H1 (cell line): Measurements from ENCODE around the gene GAS2. TPM values are rescaled to one million over a fixed set of nuclear protein-coding genes. Genes with fewer than 3 reads are reported as not detected.

Source experiments
- ASH2L ChIP-seq: fragments of 200-600, 300-600 bp; sonication (generic); IDR thresholded peaks from one replicate; pipeline ENCODE4 v1.7.1; 2017; ENCODE audit warnings: low read length
- ATF3 ChIP-seq: IDR thresholded peaks from 2 replicates; pipeline ENCODE4 v1.6.1; 2011; ENCODE audit warnings: low read depth, mild to moderate bottlenecking, low read length; ENCODE audit not compliant: insufficient read depth
- BRCA1 ChIP-seq: IDR thresholded peaks from 2 replicates; pipeline ENCODE4 v1.6.1; 2012; ENCODE audit warnings: low read depth, low read length, improper control_type of control experiment
- CEBPB ChIP-seq: IDR thresholded peaks from 2 replicates; pipeline ENCODE4 v1.6.1; 2012; ENCODE audit warnings: low read depth, low read length
- CHD2 ChIP-seq: IDR thresholded peaks from 2 replicates; pipeline ENCODE4 v1.6.1; 2012; ENCODE audit warnings: low read length, improper control_type of control experiment
- CTBP2 ChIP-seq: IDR thresholded peaks from 2 replicates; pipeline ENCODE4 v1.7.0; 2011; ENCODE audit warnings: borderline replicate concordance, mild to moderate bottlenecking, moderate library complexity, mixed read lengths, low read length; ENCODE audit not compliant: insufficient read depth, insufficient read length
- E2F6 ChIP-seq: IDR thresholded peaks from 2 replicates; pipeline ENCODE4 v1.6.1; 2012; ENCODE audit warnings: inconsistent platforms
- EGR1 ChIP-seq: IDR thresholded peaks from 2 replicates; pipeline ENCODE4 v1.6.1; 2011; ENCODE audit warnings: low read depth, low read length, borderline replicate concordance
- GTF2F1 ChIP-seq: IDR thresholded peaks from 2 replicates; pipeline ENCODE4 v1.6.1; 2012; ENCODE audit warnings: low read depth, low read length, improper control_type of control experiment, borderline replicate concordance
- HDAC2 ChIP-seq, 2 experiments: fragments of 300-600 bp in 1 of 2; sonication (generic) in 1 of 2; IDR thresholded peaks; 2 replicates each; pipeline ENCODE4 v1.6.1; 2011 to 2012; ENCODE audit warnings: low read depth in 2 of 2, low read length in 2 of 2, mild to moderate bottlenecking in 2 of 2, moderate library complexity in 2 of 2, borderline replicate concordance in 1 of 2, inconsistent platforms in 1 of 2
- HDAC6 ChIP-seq: IDR thresholded peaks from one replicate; pipeline ENCODE4 v1.7.1; 2012; ENCODE audit warnings: low read depth, mild to moderate bottlenecking, inconsistent platforms, low read length, moderate library complexity
- PHF8 ChIP-seq: fragments of 200-600 bp; sonication (generic); conservative IDR thresholded peaks from 2 replicates; pipeline ENCODE4 v1.7.1; 2012; ENCODE audit warnings: low read depth, mild to moderate bottlenecking, inconsistent platforms, low read length, moderate library complexity
- POLR2AphosphoS5 ChIP-seq: IDR thresholded peaks from 2 replicates; pipeline ENCODE4 v1.6.1; 2011; ENCODE audit warnings: low read depth, low read length
- POU5F1 ChIP-seq: IDR thresholded peaks from 2 replicates; pipeline ENCODE4 v1.6.1; 2011; ENCODE audit warnings: low read depth, mild to moderate bottlenecking, low read length, moderate library complexity
- RBBP5 ChIP-seq: IDR thresholded peaks from 2 replicates; pipeline ENCODE4 v1.7.1; 2012; ENCODE audit warnings: low read depth, mild to moderate bottlenecking, inconsistent platforms, low read length, moderate library complexity, borderline replicate concordance
- RFX5 ChIP-seq: IDR thresholded peaks from 2 replicates; pipeline ENCODE4 v1.6.1; 2011; ENCODE audit warnings: low read depth, low read length, improper control_type of control experiment, borderline replicate concordance
- TAF1 ChIP-seq: IDR thresholded peaks from 2 replicates; pipeline ENCODE4 v1.6.1; 2011; ENCODE audit warnings: mild to moderate bottlenecking, low read depth, low read length
- TCF12 ChIP-seq: IDR thresholded peaks from 2 replicates; pipeline ENCODE4 v1.6.1; 2011; ENCODE audit warnings: low read depth, mild to moderate bottlenecking, low read length
- USF2 ChIP-seq: IDR thresholded peaks from 2 replicates; pipeline ENCODE4 v1.6.1; 2011; ENCODE audit warnings: low read length, improper control_type of control experiment
- YY1 ChIP-seq: IDR thresholded peaks from 2 replicates; pipeline ENCODE4 v1.6.1; 2011; ENCODE audit warnings: low read depth, mild to moderate bottlenecking, low read length
- polyA plus RNA-seq, 7 experiments: library from polyadenylated mRNA; depleted of rRNA in 3 of 7; stranded (reverse) in 5 of 7; unstranded in 2 of 7; fragments of >200 nt in 5 of 7; fragments of 200-250 nt in 2 of 7; gene quantifications; 1 replicate in 5 of 7; 2 replicates in 1 of 7; 4 replicates in 1 of 7; pipeline versions ENCODE4 v1.2.1 to v1.2.3, GENCODE V29; 2011 to 2013; ENCODE audit warnings: missing spikeins in 2 of 7, mixed read lengths in 2 of 7
- total RNA-seq: library from RNA; stranded (reverse); fragmentation: NEBNext Ultra II Directional; extraction: Animal tissue kit (Norgen Biotek cat#: 25700); gene quantifications from 2 replicates; pipeline ENCODE4 v1.2.1, GENCODE V29; 2021

GAS2 gene
- total and polyA plus RNA-seq, 2 of the 8 experiments (the other 6 are each of a cell fraction or from before 2014, with no cell fraction given): 0.70 to 1.7 TPM

GRCh38 chr11:22829231-22830081 is 163.0 kb downstream of the GAS2 start, which contains the start of gene SVIP (continued):
- TF ChIP-seq POLR2AphosphoS5 (peak; percentile 65; the same call in 1 of the 2 replicates), EGR1 (no peak), CHD2 (peak; percentile 95), BRCA1 (peak; percentile 82), TAF1 (peak; percentile 72), ASH2L (peak; percentile 75), HDAC6 (no peak), TCF12 (no peak), RFX5 (no peak), E2F6 (peak; percentile 23; the same call in 1 of the 2 replicates), RBBP5 (no peak; the same call in 1 of the 2 replicates), HDAC2 (IDR thresholded peaks at IDR 0.05; ENCODE audit: borderline replicate concordance in 1 of 2, low read depth in 2 of 2, low read length in 2 of 2) (peak in 1 of 2 experiments; percentile 93; a peak in 2 of 4 replicates), YY1 (0 out of 2 replicates have a peak, but pooled peaks have one; percentile 24), ATF3 (no peak), PHF8 (peak; percentile 79), USF2 (no peak), POU5F1 (no peak), GTF2F1 (no peak), CEBPB (no peak), CTBP2 (peak; percentile 54)
